Neural crest cell (in vitro differentiated cells): ENCODE data around the gene HOGA1. TPM values are rescaled to one million over a fixed set of nuclear protein-coding genes. Genes with fewer than 3 reads are reported as not detected.

ENCODE experiments used
- DNase-seq: peaks from one replicate; pipeline ENCODE4 v3.0.0; 2021; ENCODE audit warnings: low read depth, mixed read lengths, low spot score
- H3K27ac Mint-ChIP-seq: one replicate; pipeline ENCODE4 v1.8.0; 2021; ENCODE audit warnings: mild to moderate bottlenecking, mixed read lengths; ENCODE audit not compliant: unreplicated experiment
- H3K27me3 Mint-ChIP-seq: 2 replicates; pipeline ENCODE4 v1.8.0; 2021; ENCODE audit warnings: low read depth, mild to moderate bottlenecking, mixed read lengths
- H3K36me3 Mint-ChIP-seq: 2 replicates; pipeline ENCODE4 v1.8.0; 2021; ENCODE audit warnings: low read depth, mild to moderate bottlenecking, mixed read lengths
- H3K4me1 Mint-ChIP-seq: 2 replicates; pipeline ENCODE4 v1.8.0; 2021; ENCODE audit warnings: mixed read lengths
- H3K4me3 Mint-ChIP-seq: one replicate; pipeline ENCODE4 v1.8.0; 2021; ENCODE audit warnings: mild to moderate bottlenecking, mixed read lengths
- H3K9me3 Mint-ChIP-seq: 2 replicates; pipeline ENCODE4 v1.8.0; 2021; ENCODE audit warnings: mixed read lengths
- total RNA-seq: library from RNA; stranded (reverse); gene quantifications from 2 replicates; pipeline ENCODE4 v1.2.1, GENCODE V29; 2021
- TF ChIP-seq, protein P1 (sequence below): fragments of 200-600 bp; sonication (generic); conservative IDR thresholded peaks from 2 replicates; pipeline ENCODE4 v1.5.0; 2021; ENCODE audit warnings: antibody characterized with exemption, mild to moderate bottlenecking

The HOGA1 gene
- total RNA-seq, 1 donor from 2014 or later: 0.23 TPM

DNA sequence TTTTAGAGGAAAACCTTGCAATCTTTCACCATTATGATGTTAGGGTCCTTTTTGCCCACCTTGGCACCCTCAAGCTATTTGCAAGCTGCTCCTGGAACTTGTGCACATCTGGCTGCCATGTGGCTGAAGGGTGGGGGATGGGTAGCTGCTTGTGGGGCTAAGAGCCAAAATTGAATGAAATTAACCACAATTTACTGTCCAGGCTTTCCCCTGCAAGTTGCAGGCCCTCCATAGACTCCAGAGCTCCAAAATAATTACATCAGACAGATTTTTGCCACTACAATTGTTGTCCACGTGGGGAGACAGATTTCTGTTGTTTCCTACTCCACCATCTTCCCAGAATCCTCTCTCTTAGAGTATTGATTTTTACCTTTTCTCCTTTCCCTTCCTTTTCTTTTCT, 75.4 kb downstream of the HOGA1 start:
- Mint-ChIP-seq H3K9me3 (no peaks in the 10 kb centered on the region), H3K27me3 (no peaks in the 10 kb centered on the region), H3K36me3 (peaks cover 3% of the 10 kb centered on the region), H3K27ac (no peak overlapping the region), H3K4me3 (no peak overlapping the region), H3K4me1 (no peaks in the 10 kb centered on the region)
- TF ChIP-seq, protein P1, sequence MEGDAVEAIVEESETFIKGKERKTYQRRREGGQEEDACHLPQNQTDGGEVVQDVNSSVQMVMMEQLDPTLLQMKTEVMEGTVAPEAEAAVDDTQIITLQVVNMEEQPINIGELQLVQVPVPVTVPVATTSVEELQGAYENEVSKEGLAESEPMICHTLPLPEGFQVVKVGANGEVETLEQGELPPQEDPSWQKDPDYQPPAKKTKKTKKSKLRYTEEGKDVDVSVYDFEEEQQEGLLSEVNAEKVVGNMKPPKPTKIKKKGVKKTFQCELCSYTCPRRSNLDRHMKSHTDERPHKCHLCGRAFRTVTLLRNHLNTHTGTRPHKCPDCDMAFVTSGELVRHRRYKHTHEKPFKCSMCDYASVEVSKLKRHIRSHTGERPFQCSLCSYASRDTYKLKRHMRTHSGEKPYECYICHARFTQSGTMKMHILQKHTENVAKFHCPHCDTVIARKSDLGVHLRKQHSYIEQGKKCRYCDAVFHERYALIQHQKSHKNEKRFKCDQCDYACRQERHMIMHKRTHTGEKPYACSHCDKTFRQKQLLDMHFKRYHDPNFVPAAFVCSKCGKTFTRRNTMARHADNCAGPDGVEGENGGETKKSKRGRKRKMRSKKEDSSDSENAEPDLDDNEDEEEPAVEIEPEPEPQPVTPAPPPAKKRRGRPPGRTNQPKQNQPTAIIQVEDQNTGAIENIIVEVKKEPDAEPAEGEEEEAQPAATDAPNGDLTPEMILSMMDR: no peak
- DNase-seq: no peak

Other genes starting within 250 kb of the HOGA1 start
- 8.6 and 8.8 TPM in 2 replicates for gene FRAT2, start 249.7 kb upstream of the HOGA1 start, total RNA-seq
- 42.1 and 42.6 TPM in 2 replicates for gene RRP12, start 183.0 kb upstream of the HOGA1 start, total RNA-seq
- 313 and 337 TPM in 2 replicates for gene PGAM1, start 158.2 kb upstream of the HOGA1 start, total RNA-seq
- gene EXOSC1, start 138.4 kb upstream of the HOGA1 start, total RNA-seq: 40.3 and 41.8 TPM in 2 replicates
- gene ZDHHC16, start 138.2 kb upstream of the HOGA1 start, total RNA-seq: 58.1 and 58.2 TPM in 2 replicates
- gene MMS19, start 86.0 kb upstream of the HOGA1 start, total RNA-seq: 86.4 and 88.7 TPM in 2 replicates
- 6.5 and 8.7 TPM in 2 replicates for gene UBTD1, start 85.5 kb upstream of the HOGA1 start, total RNA-seq
- gene ANKRD2, start 11.6 kb upstream of the HOGA1 start, total RNA-seq: not detected in 2 replicates
- gene C10orf62, start 5.3 kb downstream of the HOGA1 start, total RNA-seq: not detected in 2 replicates
- gene MORN4, start 49.1 kb downstream of the HOGA1 start, total RNA-seq: 25.9 and 27.2 TPM in 2 replicates
- 19.3 and 19.4 TPM in 2 replicates for gene PI4K2A, start 56.3 kb downstream of the HOGA1 start, total RNA-seq
- gene AVPI1, start 102.9 kb downstream of the HOGA1 start, total RNA-seq: 2.4 and 3.3 TPM in 2 replicates
- 52.3 and 52.8 TPM in 2 replicates for gene MARVELD1, start 129.3 kb downstream of the HOGA1 start, total RNA-seq
- gene ZFYVE27, start 152.7 kb downstream of the HOGA1 start, total RNA-seq: 24.6 and 26.9 TPM in 2 replicates
- gene SFRP5, start 187.6 kb downstream of the HOGA1 start, total RNA-seq: not detected in 2 replicates